SK-N-SH (cell line): ENCODE data around the gene DLK2. TPM values are rescaled to one million over a fixed set of nuclear protein-coding genes. Genes with fewer than 3 reads are reported as not detected.
A peak's percentile ranks its signal among the peaks of the same experiment; 100 is the strongest.

ENCODE experiments used
- CTCF ChIA-PET: fragments of 300-600, 350-600 bp; formaldehyde crosslinking; extraction: SDS; loops from one replicate; lab custom pipeline; 2021; lab: Yijun Ruan, JAX
- POLR2A ChIA-PET: fragments of 350-600 bp; sonication (Branson Sonifier 250); formaldehyde crosslinking; extraction: SDS; loops from one replicate; lab custom pipeline; 2020; ENCODE audit warnings: antibody characterized with exemption, inconsistent platforms; lab: Yijun Ruan, JAX
- DNase-seq: peaks from one replicate; pipeline ENCODE4 v3.0.0; 2012
- H2AFZ ChIP-seq: fragments of 200-600 bp; sonication (generic); 2 replicates; pipeline ENCODE4 v1.8.1; 2016; ENCODE audit warnings: antibody characterized with exemption, mild to moderate bottlenecking, low read depth
- H3F3A ChIP-seq: fragments of 200-600 bp; sonication (generic); replicated peaks from 2 replicates; pipeline ENCODE3; 2016; ENCODE audit warnings: antibody characterized with exemption, mild to moderate bottlenecking; ENCODE audit not compliant: insufficient read depth
- H3K27ac ChIP-seq, 2 experiments: fragments of 200-500 bp in 1 of 2; fragments of 200-600 bp in 1 of 2; sonication (Bioruptor generic) in 1 of 2; sonication (generic), shearing (Covaris generic) in 1 of 2; 2 replicates each; pipeline versions ENCODE4 v1.5.1 to v1.6.1; 2014 to 2016; ENCODE audit warnings: low read depth in 2 of 2, inconsistent platforms in 1 of 2, low read length in 1 of 2, mild to moderate bottlenecking in 1 of 2, mixed read lengths in 1 of 2
- H3K27me3 ChIP-seq: fragments of 200-600 bp; sonication (generic), shearing (Covaris generic); 2 replicates; pipeline ENCODE4 v1.6.1; 2016; ENCODE audit warnings: mixed run types; ENCODE audit not compliant: insufficient read depth
- H3K36me3 ChIP-seq, 2 experiments: fragments of 200-500 bp in 1 of 2; fragments of 200-600 bp in 1 of 2; sonication (Bioruptor generic) in 1 of 2; sonication (generic) in 1 of 2; replicated peaks in 1 of 2; 2 replicates each; pipeline versions ENCODE3 to v1.5.1; 2014 to 2016; ENCODE audit warnings: low read length in 1 of 2, mild to moderate bottlenecking in 1 of 2; ENCODE audit not compliant: insufficient read depth in 2 of 2, control insufficient read depth in 1 of 2
- H3K4me1 ChIP-seq, 2 experiments: fragments of 200-500 bp in 1 of 2; fragments of 200-600 bp in 1 of 2; sonication (Bioruptor generic) in 1 of 2; sonication (generic), shearing (Covaris generic) in 1 of 2; 2 replicates each; pipeline versions ENCODE4 v1.5.1 to v1.6.1; 2014 to 2016; ENCODE audit warnings: low read depth in 1 of 2, low read length in 1 of 2, mixed run types in 1 of 2; ENCODE audit not compliant: insufficient read depth in 2 of 2, control insufficient read depth in 1 of 2
- H3K4me2 ChIP-seq: fragments of 200-600 bp; sonication (generic), shearing (Covaris generic); 2 replicates; pipeline ENCODE4 v1.6.1; 2017; ENCODE audit warnings: mixed run types
- H3K4me3 ChIP-seq, 2 experiments: fragments of 200-500 bp in 1 of 2; fragments of 200-600 bp in 1 of 2; sonication (Bioruptor generic) in 1 of 2; sonication (generic), shearing (Covaris generic) in 1 of 2; 2 replicates each; pipeline versions ENCODE4 v1.5.1 to v1.8.1; 2014 to 2016; ENCODE audit warnings: low read depth in 2 of 2, inconsistent platforms in 1 of 2, low read length in 1 of 2, mild to moderate bottlenecking in 1 of 2, mixed read lengths in 1 of 2, moderate library complexity in 1 of 2
- H3K79me2 ChIP-seq: fragments of 200-600 bp; sonication (generic); 2 replicates; pipeline ENCODE4 v1.8.1; 2017; ENCODE audit warnings: mild to moderate bottlenecking; ENCODE audit not compliant: insufficient read depth
- H3K9ac ChIP-seq: fragments of 200-600 bp; sonication (generic); 2 replicates; pipeline ENCODE4 v1.6.1; 2017; ENCODE audit warnings: mixed run types
- H3K9me2 ChIP-seq: fragments of 200-600 bp; sonication (generic); 2 replicates; pipeline ENCODE4 v1.6.1; 2017; ENCODE audit warnings: mixed run types
- H3K9me3 ChIP-seq: fragments of 200-600 bp; sonication (generic); 2 replicates; pipeline ENCODE4 v1.6.1; 2017; ENCODE audit warnings: mixed run types, mild to moderate bottlenecking, moderate library complexity
- H4K20me1 ChIP-seq: fragments of 200-600 bp; sonication (generic); 2 replicates; pipeline ENCODE4 v1.6.1; 2017; ENCODE audit warnings: mild to moderate bottlenecking, mixed run types; ENCODE audit not compliant: insufficient read depth
- ELF1 ChIP-seq: IDR thresholded peaks from 2 replicates; pipeline ENCODE4 v1.4.0; 2012
- FOSL2 ChIP-seq: IDR thresholded peaks from 2 replicates; pipeline ENCODE4 v1.4.0; 2012; ENCODE audit warnings: low read depth, mild to moderate bottlenecking, moderate library complexity, borderline replicate concordance
- FOXJ3 ChIP-seq: sonication (generic); formaldehyde crosslinking; IDR thresholded peaks from 2 replicates; pipeline ENCODE4 v1.5.1; 2020; ENCODE audit warnings: mild to moderate bottlenecking, missing genetic modification reagents
- FOXM1 ChIP-seq: IDR thresholded peaks from 2 replicates; pipeline ENCODE4 v1.4.0; 2012; ENCODE audit warnings: low read depth, mild to moderate bottlenecking
- GABPA ChIP-seq: IDR thresholded peaks from 2 replicates; pipeline ENCODE4 v1.4.0; 2012; ENCODE audit warnings: low read depth, mild to moderate bottlenecking
- GATA2 ChIP-seq: sonication (generic); formaldehyde crosslinking; IDR thresholded peaks from 2 replicates; pipeline ENCODE4 v1.5.0; 2020; ENCODE audit warnings: mild to moderate bottlenecking, missing genetic modification reagents
- MXI1 ChIP-seq: IDR thresholded peaks from 2 replicates; pipeline ENCODE4 v1.6.1; 2012; ENCODE audit warnings: mild to moderate bottlenecking, low read depth, low read length, improper control_type of control experiment
- NRF1 ChIP-seq: IDR thresholded peaks from 2 replicates; pipeline ENCODE4 v1.6.1; 2012; ENCODE audit warnings: low read depth, mild to moderate bottlenecking, low read length
- RFX5 ChIP-seq: IDR thresholded peaks from 2 replicates; pipeline ENCODE4 v1.6.1; 2012; ENCODE audit warnings: mild to moderate bottlenecking, improper control_type of control experiment, low read length
- SIN3A ChIP-seq: IDR thresholded peaks from 2 replicates; pipeline ENCODE4 v1.6.1; 2012; ENCODE audit warnings: low read depth, mild to moderate bottlenecking, low read length, moderate library complexity, borderline replicate concordance
- TAF1 ChIP-seq: IDR thresholded peaks from 2 replicates; pipeline ENCODE4 v1.6.1; 2012; ENCODE audit warnings: low read depth, mild to moderate bottlenecking, low read length, moderate library complexity, borderline replicate concordance
- YY1 ChIP-seq: IDR thresholded peaks from 2 replicates; pipeline ENCODE4 v1.4.0; 2012; ENCODE audit warnings: low read depth, mild to moderate bottlenecking
- WGBS: methylation state at CpG from one replicate; pipeline ENCODE4 v1.1.6; 2017; ENCODE audit warnings: low lambda C conversion rate; 5-methylcytosine and 5-hydroxymethylcytosine counted together
- polyA plus RNA-seq, 3 experiments: library from polyadenylated mRNA; depleted of rRNA; stranded (reverse); fragments of >200 nt; gene quantifications; 2 replicates each; pipeline ENCODE4 v1.2.3, GENCODE V29; 2012
- TF ChIP-seq, protein P1 (sequence below): fragments of 200-600 bp; sonication (generic); IDR thresholded peaks from 2 replicates; pipeline ENCODE4 v1.6.1; 2017; ENCODE audit warnings: antibody characterized with exemption, mild to moderate bottlenecking, moderate library complexity
- TF ChIP-seq, protein P2 (sequence below): IDR thresholded peaks from 2 replicates; pipeline ENCODE4; 2012
- TF ChIP-seq, protein P3 (sequence below): IDR thresholded peaks from 2 replicates; pipeline ENCODE4 v1.4.0; 2012; ENCODE audit warnings: low read depth, borderline replicate concordance
- TF ChIP-seq, protein P4 (sequence below): fragments of 150-350 bp; IDR thresholded peaks from 2 replicates; pipeline ENCODE4 v1.6.1; 2016; ENCODE audit warnings: mild to moderate bottlenecking, low read depth, low read length
- TF ChIP-seq, protein P5 (sequence below): IDR thresholded peaks from 2 replicates; pipeline ENCODE4 v1.4.0; 2012; ENCODE audit warnings: low read depth, borderline replicate concordance
- TF ChIP-seq, protein P6 (sequence below): IDR thresholded peaks from 2 replicates; pipeline ENCODE4 v1.6.1; 2012; ENCODE audit warnings: mild to moderate bottlenecking, low read depth, low read length, moderate library complexity

Gene DLK2
- polyA plus RNA-seq, 1 of the 3 experiments (the other 2 are of a cell fraction): 3.9 TPM

DNA sequence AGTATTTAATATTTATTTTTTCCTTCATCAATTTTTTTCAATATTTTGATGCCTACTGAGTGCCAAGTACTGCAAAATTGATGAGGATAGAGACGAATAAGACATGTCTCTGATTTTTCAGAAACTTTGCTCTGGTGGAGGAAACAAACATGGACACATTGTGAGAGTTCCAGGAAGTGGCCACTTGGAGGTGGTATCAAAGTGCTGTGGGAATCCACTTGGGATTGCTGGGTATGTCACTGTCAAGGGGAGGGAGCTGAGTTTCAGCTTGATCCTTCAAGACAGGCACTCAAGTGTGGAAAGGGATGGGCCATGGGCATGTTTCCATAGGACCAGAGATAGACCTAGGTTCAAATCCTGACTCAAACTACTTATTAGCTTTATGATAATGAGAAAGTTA is 52.5 kb downstream of the DLK2 start:
- no peak for DNase-seq
- Histone ChIP-seq H3K9me3 (no peaks in the 10 kb centered on the region), H3K9me2 (no peaks in the 10 kb centered on the region), H3K4me3 (no peak overlapping the region), H3K9ac (no peak overlapping the region), H3K79me2 (no peaks in the 10 kb centered on the region), H3K27me3 (no peaks in the 10 kb centered on the region), H2AFZ (no peak overlapping the region), H3K27ac (no peak overlapping the region), H4K20me1 (no peaks in the 10 kb centered on the region), H3K4me2 (no peak overlapping the region), H3K4me1 (no peaks in the 10 kb centered on the region), H3K36me3 (no peaks in the 10 kb centered on the region), H3F3A (no peaks in the 10 kb centered on the region)
- WGBS: 43% methylated on average over 1 of the region's 1 CpG
- POLR2A ChIA-PET: no interaction called here
- TF ChIP-seq ELF1: peak; percentile 20; the same call in 1 of the 2 replicates
- TF ChIP-seq, protein P1, sequence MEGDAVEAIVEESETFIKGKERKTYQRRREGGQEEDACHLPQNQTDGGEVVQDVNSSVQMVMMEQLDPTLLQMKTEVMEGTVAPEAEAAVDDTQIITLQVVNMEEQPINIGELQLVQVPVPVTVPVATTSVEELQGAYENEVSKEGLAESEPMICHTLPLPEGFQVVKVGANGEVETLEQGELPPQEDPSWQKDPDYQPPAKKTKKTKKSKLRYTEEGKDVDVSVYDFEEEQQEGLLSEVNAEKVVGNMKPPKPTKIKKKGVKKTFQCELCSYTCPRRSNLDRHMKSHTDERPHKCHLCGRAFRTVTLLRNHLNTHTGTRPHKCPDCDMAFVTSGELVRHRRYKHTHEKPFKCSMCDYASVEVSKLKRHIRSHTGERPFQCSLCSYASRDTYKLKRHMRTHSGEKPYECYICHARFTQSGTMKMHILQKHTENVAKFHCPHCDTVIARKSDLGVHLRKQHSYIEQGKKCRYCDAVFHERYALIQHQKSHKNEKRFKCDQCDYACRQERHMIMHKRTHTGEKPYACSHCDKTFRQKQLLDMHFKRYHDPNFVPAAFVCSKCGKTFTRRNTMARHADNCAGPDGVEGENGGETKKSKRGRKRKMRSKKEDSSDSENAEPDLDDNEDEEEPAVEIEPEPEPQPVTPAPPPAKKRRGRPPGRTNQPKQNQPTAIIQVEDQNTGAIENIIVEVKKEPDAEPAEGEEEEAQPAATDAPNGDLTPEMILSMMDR: no peak
- CTCF ChIA-PET: interaction anchor here (1.1 kb wide), 1 partner anchor 103 kb away, joined by 3 read pairs; no protein-coding TSS in a partner anchor

DNA sequence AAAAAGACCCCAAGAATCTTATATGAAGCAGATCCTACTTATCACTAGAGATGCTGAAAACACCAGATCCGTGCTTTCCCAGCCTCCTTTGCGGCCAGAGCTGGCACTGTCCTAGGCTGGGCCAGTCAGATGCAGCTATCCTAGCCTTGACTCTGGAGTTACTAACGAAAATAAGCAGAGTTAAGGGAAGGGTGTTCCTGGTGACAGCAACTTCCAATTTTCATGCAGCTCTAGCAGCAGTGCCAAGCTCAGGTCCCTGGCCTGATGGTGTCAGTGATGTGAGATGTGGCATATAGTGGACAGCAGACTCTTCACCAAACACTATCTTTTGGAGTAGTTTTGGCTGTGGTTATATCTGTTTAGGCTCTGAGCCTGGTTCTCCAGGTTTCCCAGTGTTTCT is 53.6 kb downstream of the DLK2 start:
- Histone ChIP-seq H3K4me1 (no peaks in the 10 kb centered on the region), H3K9me3 (no peaks in the 10 kb centered on the region), H3F3A (no peaks in the 10 kb centered on the region), H3K27ac (no peak overlapping the region), H2AFZ (no peak overlapping the region), H4K20me1 (no peaks in the 10 kb centered on the region), H3K9ac (no peak overlapping the region), H3K4me3 (no peak overlapping the region), H3K79me2 (no peaks in the 10 kb centered on the region), H3K36me3 (no peaks in the 10 kb centered on the region), H3K9me2 (no peaks in the 10 kb centered on the region), H3K4me2 (no peak overlapping the region), H3K27me3 (no peaks in the 10 kb centered on the region)
- 71% methylated on average over 3 of the region's 3 CpGs for whole genome bisulfite sequencing
- ChIA-PET POLR2A (no interaction called here), CTCF (interaction anchor here (1.0 kb wide), 1 partner anchor 105 kb away, joined by 3 read pairs; no protein-coding TSS in a partner anchor)
- no peak for DNase-seq
- TF ChIP-seq RFX5 (no peak), FOSL2 (no peak), YY1 (no peak), TAF1 (no peak), NRF1 (no peak), FOXJ3 (CRISPR knock-in tag) (no peak), GABPA (no peak), GATA2 (no peak), SIN3A (no peak), MXI1 (no peak), FOXM1 (no peak)
- TF ChIP-seq, protein P2, sequence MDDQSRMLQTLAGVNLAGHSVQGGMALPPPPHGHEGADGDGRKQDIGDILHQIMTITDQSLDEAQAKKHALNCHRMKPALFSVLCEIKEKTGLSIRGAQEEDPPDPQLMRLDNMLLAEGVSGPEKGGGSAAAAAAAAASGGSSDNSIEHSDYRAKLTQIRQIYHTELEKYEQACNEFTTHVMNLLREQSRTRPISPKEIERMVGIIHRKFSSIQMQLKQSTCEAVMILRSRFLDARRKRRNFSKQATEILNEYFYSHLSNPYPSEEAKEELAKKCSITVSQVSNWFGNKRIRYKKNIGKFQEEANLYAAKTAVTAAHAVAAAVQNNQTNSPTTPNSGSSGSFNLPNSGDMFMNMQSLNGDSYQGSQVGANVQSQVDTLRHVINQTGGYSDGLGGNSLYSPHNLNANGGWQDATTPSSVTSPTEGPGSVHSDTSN: no peak
- TF ChIP-seq, protein P3, sequence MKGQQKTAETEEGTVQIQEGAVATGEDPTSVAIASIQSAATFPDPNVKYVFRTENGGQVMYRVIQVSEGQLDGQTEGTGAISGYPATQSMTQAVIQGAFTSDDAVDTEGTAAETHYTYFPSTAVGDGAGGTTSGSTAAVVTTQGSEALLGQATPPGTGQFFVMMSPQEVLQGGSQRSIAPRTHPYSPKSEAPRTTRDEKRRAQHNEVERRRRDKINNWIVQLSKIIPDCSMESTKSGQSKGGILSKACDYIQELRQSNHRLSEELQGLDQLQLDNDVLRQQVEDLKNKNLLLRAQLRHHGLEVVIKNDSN: no peak
- TF ChIP-seq, protein P4, sequence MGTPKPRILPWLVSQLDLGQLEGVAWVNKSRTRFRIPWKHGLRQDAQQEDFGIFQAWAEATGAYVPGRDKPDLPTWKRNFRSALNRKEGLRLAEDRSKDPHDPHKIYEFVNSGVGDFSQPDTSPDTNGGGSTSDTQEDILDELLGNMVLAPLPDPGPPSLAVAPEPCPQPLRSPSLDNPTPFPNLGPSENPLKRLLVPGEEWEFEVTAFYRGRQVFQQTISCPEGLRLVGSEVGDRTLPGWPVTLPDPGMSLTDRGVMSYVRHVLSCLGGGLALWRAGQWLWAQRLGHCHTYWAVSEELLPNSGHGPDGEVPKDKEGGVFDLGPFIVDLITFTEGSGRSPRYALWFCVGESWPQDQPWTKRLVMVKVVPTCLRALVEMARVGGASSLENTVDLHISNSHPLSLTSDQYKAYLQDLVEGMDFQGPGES: no peak
- TF ChIP-seq, protein P5, sequence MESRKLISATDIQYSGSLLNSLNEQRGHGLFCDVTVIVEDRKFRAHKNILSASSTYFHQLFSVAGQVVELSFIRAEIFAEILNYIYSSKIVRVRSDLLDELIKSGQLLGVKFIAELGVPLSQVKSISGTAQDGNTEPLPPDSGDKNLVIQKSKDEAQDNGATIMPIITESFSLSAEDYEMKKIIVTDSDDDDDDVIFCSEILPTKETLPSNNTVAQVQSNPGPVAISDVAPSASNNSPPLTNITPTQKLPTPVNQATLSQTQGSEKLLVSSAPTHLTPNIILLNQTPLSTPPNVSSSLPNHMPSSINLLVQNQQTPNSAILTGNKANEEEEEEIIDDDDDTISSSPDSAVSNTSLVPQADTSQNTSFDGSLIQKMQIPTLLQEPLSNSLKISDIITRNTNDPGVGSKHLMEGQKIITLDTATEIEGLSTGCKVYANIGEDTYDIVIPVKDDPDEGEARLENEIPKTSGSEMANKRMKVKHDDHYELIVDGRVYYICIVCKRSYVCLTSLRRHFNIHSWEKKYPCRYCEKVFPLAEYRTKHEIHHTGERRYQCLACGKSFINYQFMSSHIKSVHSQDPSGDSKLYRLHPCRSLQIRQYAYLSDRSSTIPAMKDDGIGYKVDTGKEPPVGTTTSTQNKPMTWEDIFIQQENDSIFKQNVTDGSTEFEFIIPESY: no peak
- TF ChIP-seq, protein P6, sequence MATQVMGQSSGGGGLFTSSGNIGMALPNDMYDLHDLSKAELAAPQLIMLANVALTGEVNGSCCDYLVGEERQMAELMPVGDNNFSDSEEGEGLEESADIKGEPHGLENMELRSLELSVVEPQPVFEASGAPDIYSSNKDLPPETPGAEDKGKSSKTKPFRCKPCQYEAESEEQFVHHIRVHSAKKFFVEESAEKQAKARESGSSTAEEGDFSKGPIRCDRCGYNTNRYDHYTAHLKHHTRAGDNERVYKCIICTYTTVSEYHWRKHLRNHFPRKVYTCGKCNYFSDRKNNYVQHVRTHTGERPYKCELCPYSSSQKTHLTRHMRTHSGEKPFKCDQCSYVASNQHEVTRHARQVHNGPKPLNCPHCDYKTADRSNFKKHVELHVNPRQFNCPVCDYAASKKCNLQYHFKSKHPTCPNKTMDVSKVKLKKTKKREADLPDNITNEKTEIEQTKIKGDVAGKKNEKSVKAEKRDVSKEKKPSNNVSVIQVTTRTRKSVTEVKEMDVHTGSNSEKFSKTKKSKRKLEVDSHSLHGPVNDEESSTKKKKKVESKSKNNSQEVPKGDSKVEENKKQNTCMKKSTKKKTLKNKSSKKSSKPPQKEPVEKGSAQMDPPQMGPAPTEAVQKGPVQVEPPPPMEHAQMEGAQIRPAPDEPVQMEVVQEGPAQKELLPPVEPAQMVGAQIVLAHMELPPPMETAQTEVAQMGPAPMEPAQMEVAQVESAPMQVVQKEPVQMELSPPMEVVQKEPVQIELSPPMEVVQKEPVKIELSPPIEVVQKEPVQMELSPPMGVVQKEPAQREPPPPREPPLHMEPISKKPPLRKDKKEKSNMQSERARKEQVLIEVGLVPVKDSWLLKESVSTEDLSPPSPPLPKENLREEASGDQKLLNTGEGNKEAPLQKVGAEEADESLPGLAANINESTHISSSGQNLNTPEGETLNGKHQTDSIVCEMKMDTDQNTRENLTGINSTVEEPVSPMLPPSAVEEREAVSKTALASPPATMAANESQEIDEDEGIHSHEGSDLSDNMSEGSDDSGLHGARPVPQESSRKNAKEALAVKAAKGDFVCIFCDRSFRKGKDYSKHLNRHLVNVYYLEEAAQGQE: no peak
